GM12891 (cell line): Measurements from ENCODE around the gene PCK1.

Experiments used
- POLR2A ChIP-seq: IDR thresholded peaks from 2 replicates; pipeline ENCODE4 v1.6.1; 2011; ENCODE audit warnings: low read depth, low read length, control low read depth
- POLR2AphosphoS5 ChIP-seq: IDR thresholded peaks from 2 replicates; pipeline ENCODE4 v1.6.1; 2011; ENCODE audit warnings: low read depth, low read length, control low read depth
- SPI1 ChIP-seq: IDR thresholded peaks from 2 replicates; pipeline ENCODE4 v1.6.1; 2011; ENCODE audit warnings: low read depth, low read length, control low read depth

DNA sequence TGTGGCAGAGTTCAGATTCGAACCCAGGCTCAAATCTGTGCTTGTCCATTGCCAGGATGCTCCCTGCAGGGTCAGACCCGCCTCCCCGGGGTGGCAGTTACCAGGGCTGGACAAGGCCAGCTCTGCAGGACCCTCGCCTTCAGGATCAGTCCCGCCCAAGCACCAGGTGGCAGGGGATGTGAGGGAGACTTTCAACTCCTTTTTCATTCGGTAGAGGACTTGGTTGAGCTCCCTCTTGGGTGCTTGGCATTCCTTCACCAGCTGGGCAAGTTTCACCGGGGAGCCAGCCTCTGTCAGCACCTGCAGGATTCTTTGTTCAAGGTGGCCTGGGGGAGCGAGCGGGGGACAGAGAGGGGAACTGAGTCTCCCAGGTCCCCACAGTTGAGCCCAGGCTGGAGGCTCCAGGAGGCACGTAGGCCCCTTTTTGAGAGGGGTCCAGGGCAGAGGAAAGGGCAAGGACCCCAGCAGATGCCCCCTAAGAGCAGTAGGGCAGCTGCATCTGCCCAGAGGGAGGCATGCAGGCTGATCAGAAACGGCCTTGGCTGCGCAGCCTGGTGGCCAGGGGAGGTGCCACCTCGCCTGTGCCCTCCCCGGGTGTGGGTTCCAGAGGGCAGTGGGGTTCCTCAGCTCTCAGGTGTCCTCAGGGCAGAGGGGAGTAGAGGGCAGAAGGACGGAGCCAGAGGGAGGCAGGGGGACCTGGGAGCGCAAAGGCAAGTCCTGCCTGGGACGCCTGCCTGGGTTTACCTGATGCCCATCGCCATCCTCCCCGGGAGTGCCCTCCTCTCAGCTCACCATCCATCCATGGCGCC is 55.4 kb downstream of the PCK1 start:
- TF ChIP-seq POLR2AphosphoS5 (no peak), POLR2A (no peak), SPI1 (no peak)
